ENCODE measurements around the gene SYNM.

SYNM gene

GRCh38 chr15:99143655-99144610 lies 39.1 kb downstream of the SYNM start:
- DNase-seq (ENCODE audit: low spot score) = peak; percentile 67

- DNase-seq (ENCODE audit: low spot score) = no peak
Observed at GRCh38 chr15:99145005-99145404, 40.1 kb downstream of the SYNM start.

- no peak for DNase-seq (ENCODE audit: low spot score)
Observed at GRCh38 chr15:99145778-99146177, 40.9 kb downstream of the SYNM start.

DNA sequence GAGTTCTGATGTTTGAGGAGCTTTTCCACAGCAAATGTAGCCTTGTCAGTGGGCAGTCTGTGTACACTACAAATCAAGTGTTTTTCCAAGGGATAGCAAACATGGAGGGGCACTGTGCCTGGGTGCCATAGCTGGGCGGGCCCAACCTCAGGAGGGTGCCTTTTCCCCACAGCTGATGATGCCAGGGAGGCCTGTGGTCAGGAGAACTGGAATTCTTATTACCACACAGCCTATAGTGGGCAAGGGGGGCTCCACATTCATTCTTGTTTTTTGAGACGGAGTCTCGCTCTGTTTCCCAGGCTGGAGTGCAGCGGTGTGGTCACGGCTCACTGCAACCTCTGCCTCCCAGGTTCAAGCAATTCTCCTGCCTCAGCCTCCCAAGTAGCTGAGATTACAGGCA lies 41.8 kb downstream of the SYNM start:
- no peak for DNase-seq (ENCODE audit: low spot score)

DNA sequence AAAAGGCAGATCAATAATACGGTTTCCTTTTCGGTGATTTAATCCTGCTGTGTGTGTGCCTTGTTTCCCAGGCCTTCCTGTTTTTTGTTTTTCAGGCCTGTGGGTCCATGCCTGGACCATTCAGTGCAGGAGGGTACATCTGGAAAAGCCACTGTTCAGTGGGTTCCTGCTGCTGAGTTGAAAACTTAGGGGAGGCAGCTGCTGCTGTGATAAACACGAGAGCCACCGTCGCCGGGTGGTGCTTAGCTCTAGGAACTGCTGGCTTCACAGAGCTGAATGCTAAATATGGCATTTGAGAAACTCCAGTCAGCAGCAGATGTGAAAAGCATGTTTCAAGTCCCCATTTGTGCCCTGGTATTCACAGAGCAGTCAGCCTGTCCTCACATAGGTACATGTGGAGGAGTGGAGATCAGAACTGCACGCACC lies 44.0 kb downstream of the SYNM start:
- DNase-seq (ENCODE audit: low spot score) = no peak

DNA sequence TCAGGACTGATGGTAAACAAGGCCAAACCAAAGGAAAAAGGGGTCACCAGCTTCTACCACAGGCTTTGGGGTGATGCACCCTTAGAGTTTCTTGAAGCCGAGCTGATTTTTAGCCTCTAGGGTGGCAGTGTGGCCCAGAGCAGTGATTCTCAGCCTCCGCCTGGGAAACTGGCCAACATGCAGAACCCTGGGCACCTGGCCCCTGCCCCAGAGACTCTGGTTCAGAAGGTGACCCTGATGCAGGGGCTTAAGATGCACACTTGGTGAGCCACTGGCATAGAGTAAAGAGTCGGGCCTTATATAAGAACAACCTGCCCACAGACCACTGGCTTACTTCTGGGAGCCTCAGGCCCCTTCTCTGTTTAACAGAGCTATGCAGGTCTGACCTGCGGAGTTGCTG lies 44.5 kb downstream of the SYNM start:
- no peak for DNase-seq (ENCODE audit: low spot score)

GRCh38 chr15:99151156-99151555 lies 46.3 kb downstream of the SYNM start:
- DNase-seq (ENCODE audit: low spot score) = no peak

DNA sequence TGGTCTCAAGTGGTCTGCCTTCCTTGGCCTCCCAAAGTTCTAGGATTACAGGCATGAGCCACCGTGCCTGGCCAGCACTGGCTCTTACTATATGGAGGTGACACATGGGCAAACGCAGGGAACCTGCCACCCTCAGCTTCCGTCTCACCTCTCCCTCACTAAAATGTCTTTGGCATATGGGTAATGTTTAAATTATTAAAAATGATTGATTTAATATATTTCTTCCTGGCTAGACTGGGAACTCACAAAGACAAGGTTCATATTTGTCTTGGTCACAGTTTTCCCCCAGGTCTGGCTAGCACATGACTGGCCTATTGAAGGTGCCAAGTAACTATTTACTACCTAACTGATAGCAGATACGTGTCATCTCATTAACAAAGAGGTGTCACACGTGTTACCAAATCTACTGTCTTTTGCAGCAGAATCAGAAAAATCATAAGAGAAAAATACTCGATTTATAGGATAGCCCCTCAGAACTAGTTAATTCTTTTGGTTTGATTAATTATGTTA lies 48.2 kb downstream of the SYNM start:
- no peak for DNase-seq (ENCODE audit: low spot score)

GRCh38 chr15:99154271-99154670 lies 49.4 kb downstream of the SYNM start:
- no peak for DNase-seq (ENCODE audit: low spot score)

DNA sequence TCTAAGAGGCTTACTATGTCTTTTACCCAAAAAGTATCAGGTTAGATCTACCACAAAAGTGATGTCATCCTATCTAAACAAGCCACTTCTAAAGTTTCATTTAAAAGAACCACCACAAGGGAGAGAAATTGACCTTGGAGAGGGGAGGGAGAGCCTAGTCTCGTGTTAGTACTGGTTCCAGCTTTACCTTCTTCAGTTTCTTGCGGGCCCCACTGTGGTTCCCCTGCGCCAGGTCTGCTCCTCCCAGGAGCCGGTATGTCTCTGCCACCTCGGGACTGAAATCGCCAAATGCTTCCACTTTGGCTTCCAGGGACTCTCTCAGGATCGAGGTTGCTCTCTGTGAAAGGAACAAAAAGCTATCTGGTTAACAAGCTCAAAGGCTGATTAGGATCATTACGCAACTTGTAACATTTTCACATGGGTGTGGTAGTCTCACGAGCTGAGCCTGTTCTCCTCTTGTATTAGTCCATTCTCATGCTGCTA lies 51.1 kb downstream of the SYNM start:
- DNase-seq (ENCODE audit: low spot score) = no peak

DNA sequence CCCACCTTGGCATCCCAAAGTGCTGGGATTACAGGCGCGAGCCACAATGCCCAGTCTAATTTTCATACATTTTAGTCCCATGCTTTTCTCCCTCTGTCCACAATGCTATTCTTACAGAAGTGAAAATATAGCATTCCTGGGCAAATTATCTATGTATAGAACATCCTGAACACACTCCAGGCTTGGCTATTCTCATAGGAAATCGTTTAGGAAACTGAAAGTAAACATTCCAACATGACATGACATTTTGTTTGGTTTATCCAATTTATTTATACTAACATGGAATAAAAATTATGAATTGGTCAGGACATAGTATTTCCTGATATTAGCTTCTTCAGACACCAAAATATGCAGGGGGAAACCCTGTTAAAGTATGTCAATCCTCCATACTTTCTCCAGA lies 52.6 kb downstream of the SYNM start:
- no peak for DNase-seq (ENCODE audit: low spot score)

- DNase-seq (ENCODE audit: low spot score) = no peak
Observed at GRCh38 chr15:99158626-99159412, 53.9 kb downstream of the SYNM start.

- no peak for DNase-seq (ENCODE audit: low spot score)
Observed at GRCh38 chr15:99163271-99164062, 58.6 kb downstream of the SYNM start.

DNA sequence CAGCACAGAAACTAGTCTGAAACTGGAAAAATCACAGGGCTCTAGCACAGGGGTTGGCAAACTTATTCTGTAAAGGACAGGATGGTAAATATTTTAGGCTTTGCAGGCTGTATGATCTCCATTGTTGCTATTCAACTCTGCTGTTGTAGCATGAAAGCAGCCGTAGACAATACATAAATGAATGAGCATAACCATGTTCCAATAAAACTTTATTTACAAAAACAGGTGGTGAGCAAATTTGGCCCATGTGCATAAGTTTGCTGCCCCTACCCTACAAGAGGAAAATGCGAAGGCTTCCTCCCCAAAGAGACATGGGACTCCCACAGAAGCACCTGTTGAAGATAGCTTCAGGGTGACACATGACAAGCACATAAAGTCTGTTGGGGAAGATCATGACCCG lies 59.2 kb downstream of the SYNM start:
- DNase-seq (ENCODE audit: low spot score) = no peak

GRCh38 chr15:99165020-99165790 lies 60.3 kb downstream of the SYNM start:
- no peak for DNase-seq (ENCODE audit: low spot score)

DNA sequence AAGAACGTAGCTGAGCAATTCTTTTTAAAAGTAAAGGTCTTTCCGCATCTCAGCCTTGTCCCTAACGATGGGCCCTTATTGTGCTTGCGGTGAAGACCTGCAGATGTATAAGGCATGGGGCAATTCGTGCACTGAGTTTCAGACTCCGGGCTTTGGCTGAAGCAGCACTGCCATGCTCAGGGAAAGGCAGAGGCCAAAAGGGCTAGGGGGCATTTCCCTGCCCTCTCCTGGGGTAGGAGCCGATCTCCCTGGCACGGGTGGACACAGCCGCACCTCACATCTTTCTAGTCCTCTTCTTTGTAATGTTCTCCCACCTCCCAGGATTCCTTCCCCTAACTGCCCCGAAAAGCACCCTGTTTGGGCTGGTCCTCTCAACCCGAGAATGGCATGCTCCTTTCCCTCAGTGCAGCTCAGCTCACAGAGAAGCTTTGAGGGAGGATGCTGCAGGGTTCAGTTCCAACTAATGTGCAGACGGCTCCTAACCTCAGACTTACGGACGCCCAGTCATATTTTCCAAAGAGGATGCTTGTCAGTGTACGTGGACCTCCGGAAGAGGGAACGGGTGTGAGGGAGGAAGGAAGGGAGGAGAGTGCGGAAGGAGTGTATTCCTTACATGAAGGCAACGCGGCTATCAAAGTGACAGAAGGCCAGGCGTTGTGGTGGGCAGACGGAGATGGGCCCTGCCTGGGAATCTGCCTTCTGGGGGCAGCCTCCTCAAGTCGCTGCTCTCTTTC lies 61.2 kb downstream of the SYNM start:
- DNase-seq (ENCODE audit: low spot score) = no peak

GRCh38 chr15:99167201-99167600 lies 62.3 kb downstream of the SYNM start:
- no peak for DNase-seq (ENCODE audit: low spot score)

DNA sequence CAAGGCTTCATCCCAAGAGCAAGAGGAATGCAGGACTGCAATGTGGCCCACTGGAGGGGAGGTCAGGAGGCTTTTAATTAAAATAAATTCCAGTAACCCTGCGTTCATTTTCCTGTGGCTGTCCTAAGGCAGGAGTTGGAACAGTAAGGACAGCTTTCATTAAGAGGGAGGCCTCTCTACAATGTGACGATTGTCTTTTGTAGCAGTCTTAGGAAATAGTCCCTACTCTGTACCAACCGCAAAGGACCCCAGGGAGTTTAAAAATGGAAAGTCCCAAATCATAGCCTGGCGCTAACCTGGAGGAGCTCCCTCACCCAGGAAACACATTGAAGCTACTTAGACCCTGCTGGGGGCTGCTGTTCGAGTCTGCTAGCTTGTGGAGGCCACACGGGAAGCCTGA lies 62.8 kb downstream of the SYNM start:
- no peak for DNase-seq (ENCODE audit: low spot score)

DNA sequence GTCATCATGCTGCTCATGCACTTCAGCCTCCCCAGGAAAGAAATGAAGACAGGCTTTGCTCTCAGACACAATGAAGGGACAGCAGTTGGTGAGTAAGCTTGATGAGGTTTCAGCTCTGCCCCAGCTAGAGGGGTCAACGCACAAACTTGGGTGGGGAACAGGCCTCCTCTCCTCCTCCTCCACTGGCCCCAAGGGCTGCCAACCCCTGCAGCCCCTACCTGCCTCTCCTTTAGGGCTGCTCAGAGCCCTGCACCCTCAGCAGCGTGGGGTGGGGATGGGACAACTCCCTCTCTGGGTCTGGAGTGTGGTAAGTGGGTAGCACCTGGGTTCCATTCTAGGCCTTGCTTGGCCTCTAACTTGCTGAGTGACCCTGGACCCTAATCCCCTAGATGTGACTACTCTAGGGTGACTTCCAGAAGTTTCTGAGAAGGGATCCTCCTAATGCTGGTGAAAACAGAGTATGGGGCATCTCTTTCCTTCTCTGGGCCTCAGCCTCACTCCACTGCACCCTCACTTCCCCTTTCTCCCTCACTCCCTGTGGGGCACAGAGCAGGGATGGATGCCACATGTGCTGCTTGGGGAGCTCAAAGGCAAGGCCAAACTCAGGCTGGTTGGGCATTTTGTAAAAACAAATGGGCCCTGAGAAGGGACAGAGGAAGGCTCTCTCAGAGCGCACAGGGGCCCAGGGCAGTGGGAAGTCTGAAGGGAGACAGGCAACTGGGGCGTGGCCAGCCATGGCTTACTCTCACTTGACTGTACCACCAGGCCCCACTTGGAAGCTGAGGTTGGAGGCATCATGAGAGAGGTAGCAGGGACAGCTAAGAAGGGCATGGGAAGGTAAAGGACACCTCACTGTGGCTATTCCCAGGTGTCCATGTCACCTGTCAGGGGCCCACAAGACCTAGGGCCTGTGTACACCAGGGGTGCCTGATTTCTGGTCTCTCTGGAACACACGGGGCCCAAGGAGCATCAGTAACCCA lies 64.0 kb downstream of the SYNM start:
- no peak for DNase-seq (ENCODE audit: low spot score)
